ENCODE results near the gene CHCHD6.

Gene CHCHD6

GRCh38 chr3:126999383-126999782 is 295.3 kb downstream of the CHCHD6 start:
- no peak for DNase-seq

- no peak for DNase-seq
Measured at GRCh38 chr3:127000119-127000518, 296.1 kb downstream of the CHCHD6 start.

- no peak for DNase-seq
Measured at GRCh38 chr3:127000761-127001160, 296.7 kb downstream of the CHCHD6 start.

GRCh38 chr3:127001486-127002194 is 297.6 kb downstream of the CHCHD6 start:
- no peak for DNase-seq

- DNase-seq, result no peak
Measured at GRCh38 chr3:127002195-127003174, 298.4 kb downstream of the CHCHD6 start.

- DNase-seq, result no peak
Measured at GRCh38 chr3:127003175-127003555, 299.1 kb downstream of the CHCHD6 start.

- no peak for DNase-seq
Measured at GRCh38 chr3:127003601-127004280, 299.7 kb downstream of the CHCHD6 start.

- no peak for DNase-seq
Measured at GRCh38 chr3:127004641-127005397, 300.8 kb downstream of the CHCHD6 start.

GRCh38 chr3:127005864-127006500 is 301.9 kb downstream of the CHCHD6 start:
- DNase-seq, result no peak

- DNase-seq, result no peak
Measured at GRCh38 chr3:127006781-127007436, 302.9 kb downstream of the CHCHD6 start.

- no peak for DNase-seq
Measured at GRCh38 chr3:127008236-127008635, 304.2 kb downstream of the CHCHD6 start.

- no peak for DNase-seq
Measured at GRCh38 chr3:127009531-127009930, 305.5 kb downstream of the CHCHD6 start.

Data from OCI-M1 (cell line).